ENCODE data around the gene SPRR4.

DNA sequence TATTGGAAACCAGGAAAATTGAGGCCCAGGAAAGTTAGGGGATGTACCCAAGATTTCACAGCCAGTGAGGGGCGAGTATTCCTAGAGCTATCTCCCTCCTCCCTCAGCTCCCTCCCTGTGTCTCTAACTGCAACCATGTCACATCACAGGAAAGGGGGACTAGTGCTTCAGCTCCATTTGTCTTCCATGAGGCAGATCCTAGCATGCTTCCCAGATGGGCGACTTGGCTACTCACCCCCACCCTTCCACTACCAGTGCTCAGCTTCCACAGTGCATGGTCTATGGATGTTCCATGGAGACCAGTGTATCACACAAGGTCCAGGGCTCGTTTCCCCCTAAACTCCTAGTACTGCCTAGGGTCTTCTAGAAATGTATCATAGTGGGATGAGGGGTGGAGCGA, 4.6 kb upstream of the SPRR4 start:
- TF ChIP-seq, protein P1, sequence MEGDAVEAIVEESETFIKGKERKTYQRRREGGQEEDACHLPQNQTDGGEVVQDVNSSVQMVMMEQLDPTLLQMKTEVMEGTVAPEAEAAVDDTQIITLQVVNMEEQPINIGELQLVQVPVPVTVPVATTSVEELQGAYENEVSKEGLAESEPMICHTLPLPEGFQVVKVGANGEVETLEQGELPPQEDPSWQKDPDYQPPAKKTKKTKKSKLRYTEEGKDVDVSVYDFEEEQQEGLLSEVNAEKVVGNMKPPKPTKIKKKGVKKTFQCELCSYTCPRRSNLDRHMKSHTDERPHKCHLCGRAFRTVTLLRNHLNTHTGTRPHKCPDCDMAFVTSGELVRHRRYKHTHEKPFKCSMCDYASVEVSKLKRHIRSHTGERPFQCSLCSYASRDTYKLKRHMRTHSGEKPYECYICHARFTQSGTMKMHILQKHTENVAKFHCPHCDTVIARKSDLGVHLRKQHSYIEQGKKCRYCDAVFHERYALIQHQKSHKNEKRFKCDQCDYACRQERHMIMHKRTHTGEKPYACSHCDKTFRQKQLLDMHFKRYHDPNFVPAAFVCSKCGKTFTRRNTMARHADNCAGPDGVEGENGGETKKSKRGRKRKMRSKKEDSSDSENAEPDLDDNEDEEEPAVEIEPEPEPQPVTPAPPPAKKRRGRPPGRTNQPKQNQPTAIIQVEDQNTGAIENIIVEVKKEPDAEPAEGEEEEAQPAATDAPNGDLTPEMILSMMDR (IDR thresholded peaks at IDR 0.05 in 8 of 11, conservative IDR thresholded peaks at IDR 0.05 in 3 of 11) = no peak
- TF ChIP-seq POLR2AphosphoS5 (IDR thresholded peaks at IDR 0.05) = no peak
